ENCODE results near the gene TMEM233.

Gene TMEM233

DNA sequence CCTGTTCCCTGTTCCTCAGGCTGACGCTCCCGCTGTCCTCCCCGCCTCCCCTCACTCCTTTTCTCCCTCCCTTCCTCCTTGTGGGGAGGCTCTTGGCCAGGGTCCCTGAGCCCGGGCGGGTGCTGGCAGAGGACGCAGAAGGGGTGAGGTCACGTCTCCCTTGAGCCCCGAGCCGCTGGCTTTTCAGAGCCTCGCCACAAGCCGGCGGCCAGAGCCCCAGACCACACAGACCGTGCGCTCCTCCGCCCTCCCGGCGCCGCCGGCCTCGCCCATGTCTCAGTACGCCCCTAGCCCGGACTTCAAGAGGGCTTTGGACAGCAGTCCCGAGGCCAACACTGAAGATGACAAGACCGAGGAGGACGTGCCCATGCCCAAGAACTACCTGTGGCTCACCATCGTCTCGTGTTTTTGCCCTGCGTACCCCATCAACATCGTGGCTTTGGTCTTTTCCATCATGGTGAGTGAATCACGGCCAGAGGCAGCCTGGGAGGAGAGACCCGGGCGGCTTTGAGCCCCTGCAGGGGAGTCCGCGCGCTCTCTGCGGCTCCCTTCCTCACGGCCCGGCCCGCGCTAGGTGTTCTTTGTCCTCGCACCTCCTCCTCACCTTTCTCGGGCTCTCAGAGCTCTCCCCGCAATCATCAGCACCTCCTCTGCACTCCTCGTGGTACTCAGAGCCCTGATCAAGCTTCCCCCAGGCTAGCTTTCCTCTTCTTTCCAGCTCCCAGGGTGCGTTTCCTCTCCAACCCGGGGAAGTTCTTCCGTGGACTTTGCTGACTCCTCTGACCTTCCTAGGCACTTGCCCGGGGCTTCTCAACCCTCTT, at the start of gene TMEM233:
Gene TMEM233 (plus strand): TSS at position 197 of the 821 bp plus-strand sequence. CDS start 75 bp downstream, at position 272.
- Mint-ChIP-seq H3K9me3 (no peaks in the 10 kb centered on the region), H3K4me3 (no peak within 1 kb of the TSS), H3K27me3 (peaks cover 74% of the 10 kb centered on the region), H3K27ac (no peak within 1 kb of the TSS), H3K4me1 (peaks cover 26% of the 10 kb centered on the region), H3K36me3 (no peaks in the 10 kb centered on the region)
- ATAC-seq: no peak

DNA sequence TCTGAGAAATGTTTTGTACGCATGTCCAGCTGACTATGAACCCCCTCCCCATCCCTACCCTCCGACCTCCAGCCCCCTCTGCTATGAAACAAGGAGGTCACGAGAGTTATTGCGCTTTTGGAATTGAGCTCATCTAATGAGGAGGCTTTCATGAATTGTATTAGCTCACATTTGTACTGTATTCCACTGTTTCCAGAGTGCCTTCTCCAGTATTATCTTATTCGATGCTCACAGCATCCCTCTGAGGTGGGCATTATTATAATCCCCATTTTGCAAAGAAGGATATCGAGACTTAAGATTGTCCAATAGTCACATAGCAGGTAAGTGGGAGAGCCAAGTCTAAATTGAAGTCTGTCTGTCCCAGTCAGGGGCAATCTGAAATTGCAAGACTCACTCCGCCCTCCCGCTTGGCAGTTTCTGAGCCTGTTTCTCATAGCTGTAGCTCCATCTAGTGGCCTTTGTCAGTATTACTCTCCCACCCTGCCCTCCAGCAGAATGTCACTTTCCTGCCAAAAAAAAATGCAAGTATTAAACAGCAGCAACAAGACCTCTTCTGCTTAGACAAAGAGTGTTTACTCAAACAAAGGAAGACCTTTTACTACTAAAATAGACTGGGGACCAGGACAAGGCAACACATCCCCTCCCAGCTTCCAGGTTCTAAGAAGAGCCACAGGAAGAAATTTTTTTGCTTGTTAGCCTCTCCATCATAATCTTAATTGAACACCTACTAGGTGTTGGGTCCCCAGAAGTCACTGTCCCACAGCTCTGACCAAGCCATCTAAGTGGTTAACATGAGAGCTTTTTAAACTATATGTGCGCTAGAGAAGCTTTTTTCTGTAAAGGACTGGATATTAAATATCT, 48.6 kb upstream of the TMEM233 start:
- Mint-ChIP-seq H3K36me3 (no peaks in the 10 kb centered on the region), H3K27ac (no peak overlapping the region), H3K4me1 (no peaks in the 10 kb centered on the region), H3K9me3 (peaks cover 5% of the 10 kb centered on the region), H3K27me3 (peaks cover 60% of the 10 kb centered on the region), H3K4me3 (no peak overlapping the region)
- ATAC-seq: peak; percentile 61

DNA sequence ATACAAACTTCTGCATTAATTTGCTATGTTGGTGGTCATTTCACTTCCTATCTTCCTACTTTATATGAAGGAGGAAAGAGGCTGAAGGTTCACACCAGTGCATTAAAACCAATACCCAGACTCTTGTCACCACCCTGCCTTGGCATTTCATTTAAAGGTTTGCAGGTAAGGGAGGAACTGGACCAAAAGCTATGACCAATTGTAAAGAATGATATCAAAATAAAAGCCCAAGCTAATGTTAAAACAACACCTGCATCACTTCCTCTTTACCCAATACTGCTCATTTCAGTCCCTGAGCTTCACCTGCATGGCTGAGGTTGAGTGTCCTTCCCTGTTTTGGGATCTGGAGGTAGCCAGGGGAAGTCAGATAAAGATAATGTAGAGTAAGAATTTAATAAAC, 47.2 kb upstream of the TMEM233 start:
- peaks cover 60% of the 10 kb centered on the region for H3K27me3 Mint-ChIP-seq
- ATAC-seq: no peak
- H3K4me1 Mint-ChIP-seq: no peaks in the 10 kb centered on the region
- no peak overlapping the region for H3K4me3 Mint-ChIP-seq
- H3K36me3 Mint-ChIP-seq: no peaks in the 10 kb centered on the region
- H3K9me3 Mint-ChIP-seq: peaks cover 2% of the 10 kb centered on the region
- H3K27ac Mint-ChIP-seq: no peak overlapping the region

DNA sequence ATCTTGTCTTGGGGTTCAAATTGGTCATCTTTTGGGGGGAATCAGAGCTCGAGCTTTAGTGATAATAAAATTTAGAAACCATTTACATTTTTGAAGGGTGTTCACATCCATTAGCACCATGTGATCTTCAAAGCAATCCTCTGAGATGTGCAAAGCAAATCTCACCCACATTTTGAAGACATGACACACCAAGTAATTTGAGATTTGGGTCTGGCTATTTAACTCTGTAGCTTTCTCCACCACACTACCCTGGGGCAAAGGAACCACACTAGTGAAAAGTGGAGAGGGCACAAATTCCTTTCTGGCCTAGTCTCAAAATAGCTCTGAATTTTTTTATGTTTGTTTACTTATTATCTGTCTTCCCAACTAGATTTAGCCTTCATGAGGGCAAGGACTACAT, 46.6 kb upstream of the TMEM233 start:
- ATAC-seq: no peak
- H3K4me3 Mint-ChIP-seq: no peak overlapping the region
- no peaks in the 10 kb centered on the region for H3K4me1 Mint-ChIP-seq
- no peaks in the 10 kb centered on the region for H3K36me3 Mint-ChIP-seq
- H3K27me3 Mint-ChIP-seq: peaks cover 53% of the 10 kb centered on the region
- no peaks in the 10 kb centered on the region for H3K9me3 Mint-ChIP-seq
- no peak overlapping the region for H3K27ac Mint-ChIP-seq

DNA sequence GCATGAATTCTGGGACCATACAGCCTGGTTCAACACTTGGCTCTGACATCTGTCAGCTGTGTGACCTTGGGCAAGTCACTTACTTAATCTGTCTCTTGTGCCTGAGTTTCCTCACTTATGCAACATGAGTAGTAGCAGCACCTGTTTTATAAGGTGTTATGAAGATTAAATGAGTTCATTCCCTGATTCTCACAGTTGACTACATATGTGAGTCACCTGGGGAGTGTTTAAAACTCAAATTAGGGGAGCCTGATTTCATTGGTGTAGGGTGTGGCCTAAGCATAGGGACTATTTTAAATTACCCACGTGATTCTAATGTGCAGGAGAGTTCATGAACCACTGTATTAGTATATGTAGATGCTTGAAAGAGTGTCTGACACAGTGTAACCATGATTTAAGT, 36.7 kb upstream of the TMEM233 start:
- peaks cover 26% of the 10 kb centered on the region for H3K27me3 Mint-ChIP-seq
- H3K4me3 Mint-ChIP-seq: no peak overlapping the region
- ATAC-seq: no peak
- H3K27ac Mint-ChIP-seq: no peak overlapping the region
- H3K9me3 Mint-ChIP-seq: peaks cover 4% of the 10 kb centered on the region
- H3K36me3 Mint-ChIP-seq: no peaks in the 10 kb centered on the region
- H3K4me1 Mint-ChIP-seq: no peaks in the 10 kb centered on the region

DNA sequence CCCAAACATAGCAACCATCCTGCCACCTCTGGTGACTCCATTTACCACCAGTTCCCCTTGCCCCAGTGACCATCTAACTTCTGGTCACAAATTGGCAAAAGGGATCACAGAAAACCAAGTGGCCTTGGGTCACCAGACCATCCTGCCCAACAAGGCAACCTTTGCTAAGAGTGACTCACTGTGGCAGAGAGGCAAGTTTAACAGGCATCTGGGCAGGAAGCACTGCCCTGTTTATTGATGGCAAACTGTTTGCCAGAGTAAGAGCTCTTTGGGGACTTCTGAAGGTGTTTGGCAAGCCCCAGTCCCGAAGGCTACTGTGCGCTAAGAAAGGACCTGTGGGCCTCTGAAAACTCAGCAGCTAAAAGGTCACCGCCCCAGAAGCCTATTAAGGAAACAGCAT, 28.2 kb upstream of the TMEM233 start:
- no peak for ATAC-seq

DNA sequence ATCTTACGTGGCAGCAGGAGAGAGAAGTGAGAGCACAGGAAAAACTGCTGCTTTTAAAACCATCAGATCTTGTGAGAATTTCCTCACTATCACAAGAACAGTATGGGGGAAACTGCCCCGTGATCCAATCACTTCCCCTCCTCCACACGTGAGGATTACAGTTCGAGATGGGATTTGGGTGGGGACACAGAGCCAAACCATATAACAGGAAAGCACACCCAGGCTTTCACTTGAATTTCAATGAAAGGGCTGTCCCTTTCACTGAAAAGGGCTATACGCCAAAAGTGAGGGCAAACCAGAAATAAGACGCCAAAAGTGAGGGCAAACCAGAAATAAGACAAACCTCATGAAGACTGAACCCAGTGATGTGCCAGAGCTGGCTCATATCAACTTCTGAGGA, 22.8 kb upstream of the TMEM233 start:
- no peak for ATAC-seq
- Mint-ChIP-seq H3K27ac (no peak overlapping the region), H3K4me1 (no peaks in the 10 kb centered on the region)

More for the DNA sequence above, 28.2 kb upstream of the TMEM233 start:
- Mint-ChIP-seq H3K27me3 (peaks cover 31% of the 10 kb centered on the region), H3K27ac (no peak overlapping the region), H3K4me3 (no peak overlapping the region), H3K9me3 (no peaks in the 10 kb centered on the region), H3K36me3 (no peaks in the 10 kb centered on the region), H3K4me1 (no peaks in the 10 kb centered on the region)

DNA sequence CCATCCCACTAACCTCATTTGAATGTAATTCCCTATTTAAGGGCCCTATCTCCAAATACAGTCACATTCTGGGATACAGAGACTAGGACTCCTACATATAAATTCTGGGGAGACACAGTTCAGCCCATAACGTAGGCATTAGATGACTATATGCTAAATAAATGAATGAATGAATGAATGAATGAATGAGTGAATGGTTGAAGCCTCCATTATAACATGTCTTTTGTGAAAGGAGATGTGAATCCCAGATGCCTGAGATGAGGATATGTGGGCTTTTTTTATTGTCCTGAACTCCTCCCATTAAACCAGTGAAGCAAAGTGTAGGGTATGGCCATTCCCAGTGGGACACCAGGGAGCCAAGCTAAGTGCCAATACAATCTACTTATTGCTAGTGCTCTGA, 20.5 kb upstream of the TMEM233 start:
- Mint-ChIP-seq H3K27ac (no peak overlapping the region), H3K4me3 (no peak overlapping the region), H3K36me3 (no peaks in the 10 kb centered on the region), H3K9me3 (peaks cover 4% of the 10 kb centered on the region), H3K4me1 (no peaks in the 10 kb centered on the region), H3K27me3 (peaks cover 12% of the 10 kb centered on the region)
- ATAC-seq: no peak

More for the DNA sequence above, 22.8 kb upstream of the TMEM233 start:
- no peak overlapping the region for H3K4me3 Mint-ChIP-seq
- H3K27me3 Mint-ChIP-seq: peaks cover 16% of the 10 kb centered on the region
- no peaks in the 10 kb centered on the region for H3K36me3 Mint-ChIP-seq
- peaks cover 4% of the 10 kb centered on the region for H3K9me3 Mint-ChIP-seq

DNA sequence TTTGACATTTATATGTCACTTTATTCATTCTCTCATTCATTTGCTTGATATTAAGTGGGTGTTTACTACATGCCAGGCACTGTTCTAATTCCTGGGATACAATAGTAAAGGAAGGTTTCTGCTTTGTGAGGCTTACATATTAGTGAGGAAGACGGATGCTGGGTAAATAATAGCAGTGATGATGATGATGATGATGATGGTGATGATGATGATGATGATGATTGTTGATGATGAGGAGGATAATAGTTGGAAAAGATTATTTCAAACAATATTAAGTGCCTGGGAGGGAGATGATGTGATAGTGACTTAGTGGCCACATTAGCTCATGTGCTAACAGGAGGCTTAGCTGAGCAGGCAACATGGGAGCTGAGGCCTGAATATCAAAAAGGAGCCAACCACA, 19.3 kb upstream of the TMEM233 start:
- H3K27ac Mint-ChIP-seq: no peak overlapping the region
- H3K36me3 Mint-ChIP-seq: no peaks in the 10 kb centered on the region
- H3K27me3 Mint-ChIP-seq: peaks cover 12% of the 10 kb centered on the region
- no peak overlapping the region for H3K4me3 Mint-ChIP-seq
- ATAC-seq: no peak
- H3K9me3 Mint-ChIP-seq: peaks cover 4% of the 10 kb centered on the region
- no peaks in the 10 kb centered on the region for H3K4me1 Mint-ChIP-seq

DNA sequence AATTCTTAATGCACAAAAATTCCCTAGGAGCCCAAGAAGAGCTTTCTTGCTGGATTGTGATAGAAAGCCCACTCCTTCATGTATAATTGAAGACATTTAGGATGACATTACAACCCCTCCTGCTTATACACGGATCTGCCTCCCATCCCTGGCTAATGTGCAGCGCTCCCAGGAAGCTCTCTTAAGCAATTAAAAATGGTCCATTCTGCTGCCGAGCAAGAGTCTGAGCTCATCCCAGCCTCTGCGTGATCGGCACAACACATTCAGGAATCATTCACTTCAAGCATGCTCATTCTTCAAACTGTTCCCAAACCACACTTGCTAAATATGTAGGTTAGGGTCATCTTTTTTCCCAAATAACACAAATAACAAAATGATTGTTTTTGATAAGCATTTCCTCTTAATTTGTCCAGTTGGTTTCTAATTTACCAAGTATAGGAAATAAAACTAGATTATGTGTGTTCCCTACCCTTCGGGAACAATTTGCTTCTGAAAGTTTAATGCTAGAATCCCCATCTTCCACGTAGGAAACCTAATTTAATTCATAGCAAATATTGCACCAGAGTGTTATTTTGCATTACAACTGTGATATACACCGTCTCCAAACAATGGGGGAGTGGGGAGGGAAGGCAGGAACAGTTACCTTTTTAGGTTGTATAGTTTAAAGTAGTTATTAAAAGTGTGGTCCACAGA, 17.3 kb upstream of the TMEM233 start:
- no peaks in the 10 kb centered on the region for H3K4me1 Mint-ChIP-seq
- H3K4me3 Mint-ChIP-seq: no peak overlapping the region
- peaks cover 4% of the 10 kb centered on the region for H3K9me3 Mint-ChIP-seq
- ATAC-seq: no peak
- no peaks in the 10 kb centered on the region for H3K36me3 Mint-ChIP-seq
- H3K27ac Mint-ChIP-seq: no peak overlapping the region
- H3K27me3 Mint-ChIP-seq: peaks cover 12% of the 10 kb centered on the region

DNA sequence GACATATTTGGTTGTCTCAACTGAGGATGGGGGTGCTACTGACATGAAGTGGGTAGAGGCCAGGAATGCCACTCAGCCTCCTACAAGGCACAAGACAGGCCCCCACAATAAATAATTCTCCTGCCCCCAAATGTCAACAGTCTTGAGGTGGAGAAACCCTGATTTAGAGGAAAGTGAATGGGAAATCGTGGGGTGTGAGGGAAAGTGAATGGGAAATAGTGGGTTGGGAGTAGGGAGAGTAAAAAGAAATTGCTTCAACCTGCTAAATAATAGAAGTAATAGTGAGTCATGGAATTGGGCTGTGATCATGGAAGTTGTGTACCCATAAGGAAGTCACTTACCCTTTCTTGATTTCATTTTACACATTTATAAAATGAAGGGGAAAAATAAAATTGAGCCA, 16.7 kb upstream of the TMEM233 start:
- H3K27ac Mint-ChIP-seq: no peak overlapping the region

DNA sequence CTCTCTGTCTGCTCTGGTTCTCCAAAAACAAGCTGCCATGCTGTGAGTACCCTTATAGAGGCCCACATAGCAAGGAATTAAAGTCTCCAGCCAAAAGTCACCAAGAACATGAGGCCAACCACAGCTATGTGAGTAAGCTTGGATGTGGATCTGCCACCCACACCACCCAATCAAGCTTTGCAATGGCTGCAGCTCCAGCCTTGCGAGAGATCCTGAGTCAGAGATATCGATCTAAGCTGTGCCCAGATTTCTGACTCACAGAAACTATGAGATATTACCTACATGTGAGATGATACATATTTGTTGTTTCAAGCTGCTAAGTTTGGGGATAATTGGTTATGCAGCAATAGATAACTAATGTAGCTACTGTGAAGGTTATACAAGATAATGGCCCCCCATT, 15.5 kb upstream of the TMEM233 start:
- no peak for ATAC-seq
- peaks cover 12% of the 10 kb centered on the region for H3K27me3 Mint-ChIP-seq

More for the DNA sequence above, 16.7 kb upstream of the TMEM233 start:
- Mint-ChIP-seq H3K27me3 (peaks cover 12% of the 10 kb centered on the region), H3K36me3 (no peaks in the 10 kb centered on the region), H3K4me3 (no peak overlapping the region), H3K9me3 (peaks cover 4% of the 10 kb centered on the region), H3K4me1 (no peaks in the 10 kb centered on the region)
- no peak for ATAC-seq

DNA sequence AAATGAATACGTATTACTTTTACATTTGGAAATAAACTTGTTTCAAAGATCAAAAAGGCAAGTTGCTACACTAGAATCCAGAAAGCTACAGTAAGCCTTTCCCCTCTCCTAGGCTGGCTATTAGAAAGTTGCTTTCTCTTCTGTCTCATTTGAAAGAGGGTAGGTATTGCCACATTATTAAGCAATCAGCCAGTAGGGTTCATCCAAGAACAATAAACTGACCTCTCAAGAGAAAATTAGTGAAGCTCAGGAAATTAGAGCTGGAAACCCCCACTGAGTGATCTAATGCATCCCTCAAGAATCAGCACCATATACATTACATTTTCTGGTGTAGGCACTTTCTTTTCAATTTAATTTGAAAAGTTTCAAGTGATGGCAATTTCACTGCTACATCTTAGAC, 4.5 kb upstream of the TMEM233 start:
- H3K9me3 Mint-ChIP-seq: no peaks in the 10 kb centered on the region
- H3K27me3 Mint-ChIP-seq: peaks cover 52% of the 10 kb centered on the region
- ATAC-seq: no peak
- peaks cover 6% of the 10 kb centered on the region for H3K4me1 Mint-ChIP-seq
- H3K36me3 Mint-ChIP-seq: no peaks in the 10 kb centered on the region
- no peak overlapping the region for H3K27ac Mint-ChIP-seq
- no peak overlapping the region for H3K4me3 Mint-ChIP-seq

More for the DNA sequence above, 15.5 kb upstream of the TMEM233 start:
- no peak overlapping the region for H3K27ac Mint-ChIP-seq
- no peaks in the 10 kb centered on the region for H3K36me3 Mint-ChIP-seq
- peaks cover 4% of the 10 kb centered on the region for H3K9me3 Mint-ChIP-seq
- H3K4me1 Mint-ChIP-seq: no peaks in the 10 kb centered on the region
- H3K4me3 Mint-ChIP-seq: no peak overlapping the region

DNA sequence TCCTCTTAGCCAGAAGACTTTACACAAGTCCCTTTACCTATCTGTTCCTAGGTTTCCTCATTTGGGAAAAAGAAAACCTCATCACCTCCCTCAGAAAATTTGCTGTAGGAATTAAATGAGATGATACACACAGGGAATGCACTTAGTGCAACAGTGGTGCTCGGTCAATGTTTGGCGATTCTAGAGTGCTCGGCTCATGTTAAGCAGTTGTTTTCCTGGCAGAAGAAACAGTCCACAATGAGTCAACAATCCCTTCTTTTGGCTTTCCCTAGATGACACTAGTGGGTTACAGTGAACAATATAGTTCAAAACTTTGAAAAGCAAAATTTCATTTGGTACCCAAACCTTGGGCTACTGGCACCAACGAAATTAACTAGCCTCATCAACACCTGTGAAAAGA, 3.9 kb upstream of the TMEM233 start:
- no peaks in the 10 kb centered on the region for H3K36me3 Mint-ChIP-seq
- H3K27ac Mint-ChIP-seq: no peak overlapping the region
- ATAC-seq: no peak
- peaks cover 12% of the 10 kb centered on the region for H3K4me1 Mint-ChIP-seq
- no peaks in the 10 kb centered on the region for H3K9me3 Mint-ChIP-seq
- peaks cover 52% of the 10 kb centered on the region for H3K27me3 Mint-ChIP-seq
- no peak overlapping the region for H3K4me3 Mint-ChIP-seq

DNA sequence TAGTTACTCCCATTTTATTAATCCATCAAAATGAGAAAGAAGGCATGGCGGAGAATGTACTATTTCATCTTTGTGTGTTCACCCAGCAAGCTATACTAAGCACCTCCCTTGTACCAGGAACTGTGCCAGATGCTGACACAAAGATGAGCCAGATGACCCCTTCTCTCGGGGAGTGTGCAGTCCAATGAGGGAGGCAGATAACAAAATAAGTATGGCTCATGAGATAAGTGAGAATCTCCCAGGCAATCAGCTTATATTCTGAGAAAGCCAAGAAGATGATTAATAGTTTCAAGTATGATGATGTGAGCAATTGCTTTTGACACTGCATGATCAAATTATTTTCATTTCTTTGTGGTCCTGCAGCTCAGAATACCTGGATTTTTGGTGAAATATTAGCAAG, 1.3 kb upstream of the TMEM233 start:
- no peaks in the 10 kb centered on the region for H3K9me3 Mint-ChIP-seq
- H3K27me3 Mint-ChIP-seq: peaks cover 63% of the 10 kb centered on the region
- no peak for ATAC-seq

More for the DNA sequence above, 1.3 kb upstream of the TMEM233 start:
- peaks cover 26% of the 10 kb centered on the region for H3K4me1 Mint-ChIP-seq
- H3K4me3 Mint-ChIP-seq: no peak overlapping the region
- H3K36me3 Mint-ChIP-seq: no peaks in the 10 kb centered on the region
- H3K27ac Mint-ChIP-seq: no peak overlapping the region
